Mucosa of gallbladder (tissue), 1 donor: ENCODE data around the gene ARSB. TPM values are rescaled to one million over a fixed set of nuclear protein-coding genes. Genes with fewer than 3 reads are reported as not detected.
"Not testable (repeated sequence)": the region's sequence is repeated elsewhere in the genome, so short reads cannot be mapped to it uniquely, and the experiment has no call there.

Experiments
- DNase-seq: peaks from one replicate; pipeline ENCODE4 v3.0.0-alpha.2; 2020; ENCODE audit warnings: low spot score
- total RNA-seq: library from RNA; stranded (reverse); gene quantifications from one replicate; pipeline ENCODE4 v1.2.1, GENCODE V29; 2021
- donor health status: DM: no; HTN: no; CAD: no.

The ARSB gene
- total RNA-seq, 1 donor from 2014 or later: 13.6 TPM

GRCh38 chr5:78751872-78752271 is 233.2 kb downstream of the ARSB start:
- no peak for DNase-seq

GRCh38 chr5:78750281-78750680 is 234.8 kb downstream of the ARSB start:
- DNase-seq: no peak

- DNase-seq: no peak
These were observed 237.3 kb downstream of the ARSB start for GRCh38 chr5:78747705-78748359.

GRCh38 chr5:78747055-78747454 is 238.1 kb downstream of the ARSB start:
- DNase-seq: no peak

- no peak for DNase-seq
These were observed 238.9 kb downstream of the ARSB start for GRCh38 chr5:78746021-78746770.

GRCh38 chr5:78744951-78745534 is 240.1 kb downstream of the ARSB start:
- DNase-seq: no peak

GRCh38 chr5:78741019-78741418 is 244.1 kb downstream of the ARSB start:
- no peak for DNase-seq

- DNase-seq: no peak
These were observed 246.3 kb downstream of the ARSB start for GRCh38 chr5:78738693-78739300.

GRCh38 chr5:78738104-78738503 is 247.0 kb downstream of the ARSB start:
- DNase-seq: no peak

GRCh38 chr5:78735834-78736463 is 249.2 kb downstream of the ARSB start:
- no peak for DNase-seq

- no peak for DNase-seq
These were observed 250.2 kb downstream of the ARSB start for GRCh38 chr5:78734950-78735349.

GRCh38 chr5:78734094-78734845 is 250.8 kb downstream of the ARSB start:
- no peak for DNase-seq

GRCh38 chr5:78732721-78733120 is 252.4 kb downstream of the ARSB start:
- DNase-seq: not testable (repeated sequence)

- DNase-seq: no peak
These were observed 253.2 kb downstream of the ARSB start for GRCh38 chr5:78731884-78732283.

- DNase-seq: no peak
These were observed 254.6 kb downstream of the ARSB start for GRCh38 chr5:78730300-78731094.

GRCh38 chr5:78727786-78728761 is 257.0 kb downstream of the ARSB start:
- DNase-seq: peak; percentile 54
